ENCODE measurements around the gene TEKTIP1. TPM values are rescaled to one million over a fixed set of nuclear protein-coding genes. Genes with fewer than 3 reads are reported as not detected.
"Not testable (repeated sequence)": the region's sequence is repeated elsewhere in the genome, so short reads cannot be mapped to it uniquely, and the experiment has no call there.

Gene TEKTIP1
- total and polyA plus RNA-seq, 9 of the 15 experiments (the other 6 are each of a cell fraction or from before 2014, with no cell fraction given) = 0.66 TPM; not detected in 8

DNA sequence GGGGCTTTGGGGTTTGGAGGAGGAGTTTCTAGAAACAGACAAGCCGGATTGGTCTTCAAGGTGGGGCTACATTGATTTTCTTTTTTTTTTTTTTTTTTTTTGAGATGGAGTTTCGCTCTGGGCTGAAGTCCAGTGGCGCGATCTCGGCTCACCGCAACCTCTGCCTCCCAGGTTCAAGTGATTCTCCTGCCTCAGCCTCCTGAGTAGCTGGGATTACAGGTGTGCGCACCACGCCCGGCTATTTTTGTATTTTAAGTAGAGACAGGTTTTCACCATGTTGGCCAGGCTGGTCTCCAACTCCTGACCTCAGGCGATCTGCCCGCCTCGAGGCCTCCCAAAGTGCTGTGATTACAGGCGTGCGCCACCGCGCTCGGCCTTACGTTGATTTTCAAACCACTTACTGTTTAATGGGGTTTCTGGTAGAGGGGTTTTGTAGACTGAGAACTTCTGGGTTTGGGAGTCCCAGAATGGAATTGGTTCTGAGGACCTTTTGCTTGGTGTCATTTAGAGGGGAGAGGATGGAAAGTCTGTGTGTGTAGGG is 30.8 kb upstream of the TEKTIP1 start:
- Histone ChIP-seq H4K20me1 (replicated peaks; ENCODE audit: control insufficient read depth, insufficient read depth, low read length) (peaks cover 49% of the 10 kb centered on the region), H3K4me1 (replicated peaks in 1 of 2; ENCODE audit: control insufficient read depth in 2 of 2, insufficient read depth in 2 of 2, low read length in 2 of 2) (peaks cover 18 to 81% of the 10 kb centered on the region in 2 experiments; a peak in 4 of 5 replicates), H3K9me1 (ENCODE audit: control insufficient read depth, insufficient read depth, low read length) (peaks cover 14% of the 10 kb centered on the region), H3K79me2 (ENCODE audit: control insufficient read depth, insufficient read depth, low read length) (peaks cover 73% of the 10 kb centered on the region), H3K36me3 (ENCODE audit: control insufficient read depth, insufficient read depth, low read length) (peaks cover 38% of the 10 kb centered on the region; the same call in 2 of the 3 replicates)
- POLR2A ChIA-PET = interaction anchor here (0.6 kb wide), 1 partner anchor 83 kb away, joined by 4 read pairs; no protein-coding TSS in a partner anchor
- H3K27me3 ChIP-seq (ENCODE audit: control insufficient read depth in 2 of 2, insufficient read depth in 2 of 2, low read length in 2 of 2); DNase-seq (ENCODE audit: extremely low read depth in 1 of 4, low spot score in 3 of 4); H2AFZ ChIP-seq (ENCODE audit: low read depth, low read length); CTCF ChIA-PET (ENCODE audit: low intra/inter-chr PET ratio); H3K27ac ChIP-seq (ENCODE audit: extremely low read depth, low read depth, low read length); ATAC-seq; H3K4me3 ChIP-seq; H3K9me3 ChIP-seq (replicated peaks; ENCODE audit: control insufficient read depth, insufficient read depth, low read depth, low read length); in situ Hi-C loops (cut with MboI); H3K4me2 ChIP-seq (ENCODE audit: insufficient read depth, low read length); intact Hi-C loops (cut with micrococcal nuclease); BruUV-seq (replicated peaks); FAIRE-seq; H3K9ac ChIP-seq (ENCODE audit: insufficient read depth in 1 of 2, low read depth in 2 of 2, low read length in 2 of 2): not testable (repeated sequence)
- 91% methylated on average over 12 of the region's 18 CpGs for WGBS (ENCODE audit: insufficient coverage, low coverage, missing lambda C conversion rate)

DNA sequence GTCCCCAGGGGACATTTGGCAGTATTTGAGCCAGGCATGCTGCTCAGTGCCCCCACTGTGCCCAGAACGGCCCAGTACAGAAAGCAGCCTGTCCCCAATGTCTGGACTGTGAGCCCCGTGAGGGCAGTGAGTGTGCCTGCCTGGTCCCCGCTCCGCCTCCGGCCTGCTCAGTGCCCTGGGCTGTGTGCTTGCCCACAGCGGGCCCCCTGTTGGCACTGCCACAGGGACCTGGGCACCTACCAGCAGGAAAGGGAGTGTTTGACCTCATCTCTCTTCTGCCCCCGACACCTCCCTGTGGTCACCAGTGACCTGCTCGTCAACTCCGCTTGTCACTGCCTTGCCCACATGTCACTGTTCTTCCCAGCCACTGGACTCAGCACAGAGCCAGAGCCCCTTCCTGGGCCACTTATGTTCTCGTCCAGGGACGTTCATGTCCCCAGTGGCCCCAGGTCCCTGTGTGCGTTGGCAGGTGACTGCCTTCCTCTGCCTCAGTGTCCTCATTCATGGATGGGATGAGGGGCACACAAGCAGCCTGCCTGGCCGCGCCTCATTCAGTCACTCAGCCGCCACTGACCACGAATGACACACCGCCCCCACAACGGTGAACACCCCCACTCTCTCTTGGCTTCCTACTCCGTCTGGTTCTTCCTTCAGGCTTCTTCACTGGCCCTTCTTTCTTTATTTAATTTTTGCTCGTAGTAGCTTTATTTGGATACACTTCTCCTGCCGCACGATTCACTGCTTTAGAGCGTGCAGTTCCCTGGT is 30.0 kb upstream of the TEKTIP1 start:
- Histone ChIP-seq H3K4me1 (replicated peaks in 1 of 2; ENCODE audit: control insufficient read depth in 2 of 2, insufficient read depth in 2 of 2, low read length in 2 of 2) (peaks cover 17 to 85% of the 10 kb centered on the region in 2 experiments; a peak in 4 of 5 replicates), H3K27ac (ENCODE audit: extremely low read depth, low read depth, low read length) (peak overlapping the region; percentile 30; the same call in 1 of the 3 replicates), H3K36me3 (ENCODE audit: control insufficient read depth, insufficient read depth, low read length) (peaks cover 38% of the 10 kb centered on the region; the same call in 2 of the 3 replicates), H3K4me3 (no peak overlapping the region), H3K9me3 (replicated peaks; ENCODE audit: control insufficient read depth, insufficient read depth, low read depth, low read length) (no peaks in the 10 kb centered on the region), H2AFZ (ENCODE audit: low read depth, low read length) (no peak overlapping the region), H3K79me2 (ENCODE audit: control insufficient read depth, insufficient read depth, low read length) (peaks cover 80% of the 10 kb centered on the region), H3K27me3 (ENCODE audit: control insufficient read depth in 2 of 2, insufficient read depth in 2 of 2, low read length in 2 of 2) (no peaks in the 10 kb centered on the region), H3K9me1 (ENCODE audit: control insufficient read depth, insufficient read depth, low read length) (peaks cover 14% of the 10 kb centered on the region), H3K4me2 (ENCODE audit: insufficient read depth, low read length) (no peak overlapping the region), H3K9ac (ENCODE audit: insufficient read depth in 1 of 2, low read depth in 2 of 2, low read length in 2 of 2) (peak overlapping the region in 1 of 2 experiments; percentile 53; a peak in 2 of 4 replicates), H4K20me1 (replicated peaks; ENCODE audit: control insufficient read depth, insufficient read depth, low read length) (peaks cover 52% of the 10 kb centered on the region)
- in situ Hi-C loops (cut with MboI) = no loop called here
- CTCF ChIA-PET (ENCODE audit: low intra/inter-chr PET ratio) = no interaction called here
- POLR2A ChIA-PET = interaction anchor here (1.4 kb wide), 1 partner anchor 12 kb away, joined by 4 read pairs; no protein-coding TSS in a partner anchor
- ATAC-seq (no peak), DNase-seq (ENCODE audit: extremely low read depth in 1 of 4, low spot score in 3 of 4) (peak in 1 of 4 experiments; percentile 25), FAIRE-seq (no peak)
- BruUV-seq (replicated peaks) = no TSS peak
- 76% methylated on average over 19 of the region's 23 CpGs for WGBS (ENCODE audit: insufficient coverage, low coverage, missing lambda C conversion rate)
- intact Hi-C loops (cut with micrococcal nuclease) = no loop called here
- TF ChIP-seq, protein P1, sequence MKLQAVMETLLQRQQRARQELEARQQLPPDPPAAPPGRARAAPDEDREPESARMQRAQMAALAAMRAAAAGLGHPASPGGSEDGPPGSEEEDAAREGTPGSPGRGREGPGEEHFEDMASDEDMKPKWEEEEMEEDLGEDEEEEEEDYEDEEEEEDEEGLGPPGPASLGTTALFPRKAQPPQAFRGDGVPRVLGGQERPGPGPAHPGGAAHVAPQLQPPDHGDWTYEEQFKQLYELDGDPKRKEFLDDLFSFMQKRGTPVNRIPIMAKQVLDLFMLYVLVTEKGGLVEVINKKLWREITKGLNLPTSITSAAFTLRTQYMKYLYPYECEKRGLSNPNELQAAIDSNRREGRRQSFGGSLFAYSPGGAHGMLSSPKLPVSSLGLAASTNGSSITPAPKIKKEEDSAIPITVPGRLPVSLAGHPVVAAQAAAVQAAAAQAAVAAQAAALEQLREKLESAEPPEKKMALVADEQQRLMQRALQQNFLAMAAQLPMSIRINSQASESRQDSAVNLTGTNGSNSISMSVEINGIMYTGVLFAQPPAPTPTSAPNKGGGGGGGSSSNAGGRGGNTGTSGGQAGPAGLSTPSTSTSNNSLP (IDR thresholded peaks at IDR 0.05; ENCODE audit: borderline replicate concordance, low read depth, low read length) = no peak
- 0 out of 2 replicates have a peak, but pooled peaks have one; percentile 22 for TF ChIP-seq POLR2G (IDR thresholded peaks at IDR 0.05; ENCODE audit: low read depth, low read length)
- no peak for TF ChIP-seq SIRT6 (IDR thresholded peaks at IDR 0.05; ENCODE audit: low read depth, low read length)
- no peak for TF ChIP-seq ZKSCAN1 (IDR thresholded peaks at IDR 0.05; ENCODE audit: low read depth, low read length)
- TF ChIP-seq, protein P2, sequence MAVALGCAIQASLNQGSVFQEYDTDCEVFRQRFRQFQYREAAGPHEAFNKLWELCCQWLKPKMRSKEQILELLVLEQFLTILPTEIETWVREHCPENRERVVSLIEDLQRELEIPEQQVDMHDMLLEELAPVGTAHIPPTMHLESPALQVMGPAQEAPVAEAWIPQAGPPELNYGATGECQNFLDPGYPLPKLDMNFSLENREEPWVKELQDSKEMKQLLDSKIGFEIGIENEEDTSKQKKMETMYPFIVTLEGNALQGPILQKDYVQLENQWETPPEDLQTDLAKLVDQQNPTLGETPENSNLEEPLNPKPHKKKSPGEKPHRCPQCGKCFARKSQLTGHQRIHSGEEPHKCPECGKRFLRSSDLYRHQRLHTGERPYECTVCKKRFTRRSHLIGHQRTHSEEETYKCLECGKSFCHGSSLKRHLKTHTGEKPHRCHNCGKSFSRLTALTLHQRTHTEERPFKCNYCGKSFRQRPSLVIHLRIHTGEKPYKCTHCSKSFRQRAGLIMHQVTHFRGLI (CRISPR knock-in tag; IDR thresholded peaks at IDR 0.05) = no peak
- no peak for TF ChIP-seq HNRNPH1 (optimal IDR thresholded peaks at IDR 0.05; ENCODE audit: low read depth, low read length)
- peak; percentile 81 for TF ChIP-seq EGR1 (conservative IDR thresholded peaks at IDR 0.05)
- TF ChIP-seq, protein P3, sequence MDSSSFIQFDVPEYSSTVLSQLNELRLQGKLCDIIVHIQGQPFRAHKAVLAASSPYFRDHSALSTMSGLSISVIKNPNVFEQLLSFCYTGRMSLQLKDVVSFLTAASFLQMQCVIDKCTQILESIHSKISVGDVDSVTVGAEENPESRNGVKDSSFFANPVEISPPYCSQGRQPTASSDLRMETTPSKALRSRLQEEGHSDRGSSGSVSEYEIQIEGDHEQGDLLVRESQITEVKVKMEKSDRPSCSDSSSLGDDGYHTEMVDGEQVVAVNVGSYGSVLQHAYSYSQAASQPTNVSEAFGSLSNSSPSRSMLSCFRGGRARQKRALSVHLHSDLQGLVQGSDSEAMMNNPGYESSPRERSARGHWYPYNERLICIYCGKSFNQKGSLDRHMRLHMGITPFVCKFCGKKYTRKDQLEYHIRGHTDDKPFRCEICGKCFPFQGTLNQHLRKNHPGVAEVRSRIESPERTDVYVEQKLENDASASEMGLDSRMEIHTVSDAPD (CRISPR knock-in tag; IDR thresholded peaks at IDR 0.05) = no peak

All from K562 (cell line).